Neuronal stem cell (in vitro differentiated cells): Measurements from ENCODE around the gene PLXNA1.

Source experiments
- DNase-seq: peaks from one replicate; pipeline ENCODE4 v3.0.0-alpha.2; 2013; ENCODE audit warnings: low spot score
- H2AFZ ChIP-seq: one replicate; pipeline ENCODE4 v1.6.1; 2013; ENCODE audit warnings: mild to moderate bottlenecking, low read length, inconsistent platforms
- H2AK5ac ChIP-seq: 2 replicates; pipeline ENCODE4 v1.6.1; 2013; ENCODE audit warnings: low read depth, mild to moderate bottlenecking, inconsistent platforms, low read length, moderate library complexity, mixed read lengths
- H2BK120ac ChIP-seq: 2 replicates; pipeline ENCODE4 v1.6.1; 2013; ENCODE audit warnings: low read depth, mild to moderate bottlenecking, inconsistent platforms, low read length, moderate library complexity, mixed read lengths
- H2BK12ac ChIP-seq: one replicate; pipeline ENCODE4 v1.6.1; 2013; ENCODE audit warnings: low read length, inconsistent platforms
- H2BK15ac ChIP-seq: 2 replicates; pipeline ENCODE4 v1.6.1; 2013; ENCODE audit warnings: mild to moderate bottlenecking, low read length, inconsistent platforms, mixed read lengths
- H2BK5ac ChIP-seq: one replicate; pipeline ENCODE4 v1.6.1; 2013; ENCODE audit warnings: inconsistent platforms, mild to moderate bottlenecking, low read length, moderate library complexity
- H3K14ac ChIP-seq: one replicate; pipeline ENCODE4 v1.6.1; 2013; ENCODE audit warnings: low read length, inconsistent platforms
- H3K18ac ChIP-seq: 2 replicates; pipeline ENCODE4 v1.6.1; 2013; ENCODE audit warnings: low read length, inconsistent platforms
- H3K23ac ChIP-seq: 2 replicates; pipeline ENCODE4 v1.6.1; 2013; ENCODE audit warnings: low read depth, mild to moderate bottlenecking, mixed read lengths, low read length, inconsistent platforms; ENCODE audit not compliant: poor library complexity
- H3K27ac ChIP-seq: replicated peaks from 3 replicates; pipeline ENCODE4 v1.5.1; 2013; ENCODE audit warnings: low read length, inconsistent platforms
- H3K27me3 ChIP-seq, 3 experiments: 2 replicates each; pipeline ENCODE4 v1.6.1; 2013; ENCODE audit warnings: low read length in 3 of 3, mild to moderate bottlenecking in 2 of 3, inconsistent platforms in 1 of 3, low read depth in 1 of 3, mixed read lengths in 1 of 3, moderate library complexity in 1 of 3; ENCODE audit not compliant: control insufficient read depth in 3 of 3, insufficient read depth in 3 of 3
- H3K36me3 ChIP-seq, 2 donors: replicated peaks in 1 of 2; 2 replicates each; pipeline ENCODE4 v1.6.1; 2013; ENCODE audit warnings: low read length in 2 of 2; ENCODE audit not compliant: control insufficient read depth in 2 of 2, insufficient read depth in 2 of 2
- H3K4ac ChIP-seq: 2 replicates; pipeline ENCODE4 v1.6.1; 2013; ENCODE audit warnings: inconsistent platforms, mild to moderate bottlenecking, low read length, moderate library complexity
- H3K4me1 ChIP-seq, 2 donors: 1 replicate in 1 of 2; 2 replicates in 1 of 2; pipeline ENCODE4 v1.6.1; 2013; ENCODE audit warnings: low read length in 2 of 2, low read depth in 1 of 2; ENCODE audit not compliant: control insufficient read depth in 2 of 2, insufficient read depth in 1 of 2
- H3K4me2 ChIP-seq: one replicate; pipeline ENCODE4 v1.6.1; 2013; ENCODE audit warnings: mild to moderate bottlenecking, low read length, inconsistent platforms; ENCODE audit not compliant: insufficient read depth, poor library complexity, severe bottlenecking
- H3K4me3 ChIP-seq, 2 donors: 2 replicates each; pipeline ENCODE4 v1.5.1; 2013; ENCODE audit warnings: low read length in 2 of 2, mild to moderate bottlenecking in 2 of 2, inconsistent platforms in 1 of 2, moderate library complexity in 1 of 2
- H3K79me1 ChIP-seq: one replicate; pipeline ENCODE4 v1.6.1; 2013; ENCODE audit warnings: low read depth, mild to moderate bottlenecking, inconsistent platforms, low read length, moderate library complexity
- H3K9ac ChIP-seq: one replicate; pipeline ENCODE4 v1.6.1; 2013; ENCODE audit warnings: mild to moderate bottlenecking, low read depth, low read length, inconsistent platforms; ENCODE audit not compliant: poor library complexity
- H3K9me3 ChIP-seq, 2 donors: replicated peaks in 1 of 2; 2 replicates each; pipeline versions ENCODE3 to v1.6.1; 2013; ENCODE audit warnings: low read length in 2 of 2, mild to moderate bottlenecking in 2 of 2, inconsistent platforms in 1 of 2, low read depth in 1 of 2, mixed read lengths in 1 of 2, moderate library complexity in 1 of 2; ENCODE audit not compliant: control insufficient read depth in 2 of 2, insufficient read depth in 1 of 2
- H4K8ac ChIP-seq: one replicate; pipeline ENCODE4 v1.6.1; 2013; ENCODE audit warnings: low read depth, mild to moderate bottlenecking, inconsistent platforms, low read length, moderate library complexity
- H4K91ac ChIP-seq: one replicate; pipeline ENCODE4 v1.6.1; 2013; ENCODE audit warnings: low read length, low read depth, mild to moderate bottlenecking, inconsistent platforms; ENCODE audit not compliant: poor library complexity
- WGBS, 2 donors: extraction: QIAGEN DNeasy Blood & Tissue Kit; methylation state at CpG; one replicate each; pipeline ENCODE4 v1.1.7; 2013; ENCODE audit warnings: missing lambda C conversion rate in 2 of 2, mixed read lengths in 1 of 2; ENCODE audit not compliant: insufficient read length in 2 of 2, insufficient replicate concordance in 1 of 2; ENCODE audit errors: extremely low coverage in 2 of 2; 5-methylcytosine and 5-hydroxymethylcytosine counted together

Gene PLXNA1

GRCh38 chr3:126997455-126998038 is 14.6 kb downstream of the PLXNA1 start:
- no peak overlapping the region for H4K8ac ChIP-seq
- H3K4me2 ChIP-seq, result no peak overlapping the region
- H2BK120ac ChIP-seq, result no peak overlapping the region
- no peak for DNase-seq
- no peaks in the 10 kb centered on the region for H3K27me3 ChIP-seq
- H3K18ac ChIP-seq, result peak overlapping the region; percentile 27
- peak overlapping the region; percentile 51 for H3K9ac ChIP-seq
- peaks cover 12 to 24% of the 10 kb centered on the region in 2 donors for H3K4me1 ChIP-seq
- no peak overlapping the region for H3K4ac ChIP-seq
- no peak overlapping the region for H2AK5ac ChIP-seq
- no peak overlapping the region for H4K91ac ChIP-seq
- H3K4me3 ChIP-seq, result no peak overlapping the region
- WGBS, 2 donors, result no CpG with 5 or more reads among the region's 19 CpGs
- H2BK12ac ChIP-seq, result no peak overlapping the region
- H3K9me3 ChIP-seq, result no peaks in the 10 kb centered on the region
- no peak overlapping the region for H2BK5ac ChIP-seq
- peaks cover 66% of the 10 kb centered on the region for H3K79me1 ChIP-seq
- H3K36me3 ChIP-seq, result peaks cover 33 to 56% of the 10 kb centered on the region in 2 donors
- no peak overlapping the region for H2AFZ ChIP-seq
- H3K27ac ChIP-seq, result no peak overlapping the region
- no peak overlapping the region for H3K14ac ChIP-seq
- no peak overlapping the region for H2BK15ac ChIP-seq
- H3K23ac ChIP-seq, result peak overlapping the region; percentile 29

- H3K14ac ChIP-seq, result peak overlapping the region; percentile 75
- no peak overlapping the region for H4K91ac ChIP-seq
- no peak overlapping the region for H2BK15ac ChIP-seq
- H3K4me3 ChIP-seq, result peak overlapping the region in 1 of 2 donors; percentile 7
- no peak overlapping the region for H2BK12ac ChIP-seq
- H2BK120ac ChIP-seq, result no peak overlapping the region
- peaks cover 27 to 53% of the 10 kb centered on the region in 2 donors for H3K36me3 ChIP-seq
- H3K27me3 ChIP-seq, result no peaks in the 10 kb centered on the region
- no peaks in the 10 kb centered on the region for H3K9me3 ChIP-seq
- H3K18ac ChIP-seq, result peak overlapping the region; percentile 72
- peak overlapping the region; percentile 9 for H4K8ac ChIP-seq
- DNase-seq, result no peak
- WGBS, 2 donors, result no CpG with 5 or more reads among the region's 4 CpGs
- no peak overlapping the region for H3K27ac ChIP-seq
- peaks cover 65% of the 10 kb centered on the region for H3K79me1 ChIP-seq
- peak overlapping the region; percentile 50 for H3K9ac ChIP-seq
- no peak overlapping the region for H3K4ac ChIP-seq
- peaks cover 13 to 29% of the 10 kb centered on the region in 2 donors for H3K4me1 ChIP-seq
- no peak overlapping the region for H3K4me2 ChIP-seq
- H2BK5ac ChIP-seq, result no peak overlapping the region
- H2AK5ac ChIP-seq, result peak overlapping the region; percentile 52
- no peak overlapping the region for H2AFZ ChIP-seq
- H3K23ac ChIP-seq, result peak overlapping the region; percentile 8
These were observed 15.4 kb downstream of the PLXNA1 start for GRCh38 chr3:126998320-126998719.

- no peaks in the 10 kb centered on the region for H3K9me3 ChIP-seq
- no peak overlapping the region for H2BK12ac ChIP-seq
- H3K27ac ChIP-seq, result no peak overlapping the region
- H3K18ac ChIP-seq, result no peak overlapping the region
- peaks cover 65% of the 10 kb centered on the region for H3K79me1 ChIP-seq
- peaks cover 31 to 53% of the 10 kb centered on the region in 2 donors for H3K36me3 ChIP-seq
- no peak overlapping the region for H3K4me2 ChIP-seq
- no peak overlapping the region for H2BK15ac ChIP-seq
- no peaks in the 10 kb centered on the region for H3K27me3 ChIP-seq
- no peak overlapping the region for H3K4ac ChIP-seq
- H3K4me3 ChIP-seq, result no peak overlapping the region
- DNase-seq, result no peak
- H3K14ac ChIP-seq, result no peak overlapping the region
- WGBS, 2 donors, result no CpG with 5 or more reads among the region's 3 CpGs
- H2AFZ ChIP-seq, result no peak overlapping the region
- H2BK120ac ChIP-seq, result no peak overlapping the region
- H2BK5ac ChIP-seq, result no peak overlapping the region
- H3K23ac ChIP-seq, result peak overlapping the region; percentile 8
- H4K91ac ChIP-seq, result no peak overlapping the region
- peak overlapping the region; percentile 50 for H3K9ac ChIP-seq
- H2AK5ac ChIP-seq, result peak overlapping the region; percentile 52
- H4K8ac ChIP-seq, result no peak overlapping the region
- H3K4me1 ChIP-seq, result peaks cover 14 to 33% of the 10 kb centered on the region in 2 donors
These were observed 15.8 kb downstream of the PLXNA1 start for GRCh38 chr3:126998728-126999127.

- Histone ChIP-seq H3K4me3 (no peak overlapping the region), H4K91ac (no peak overlapping the region), H3K4me2 (no peak overlapping the region), H3K23ac (peak overlapping the region; percentile 95), H2BK15ac (no peak overlapping the region), H2AK5ac (peak overlapping the region; percentile 83), H2BK120ac (no peak overlapping the region), H3K18ac (peak overlapping the region; percentile 48), H3K14ac (peak overlapping the region; percentile 89), H3K79me1 (peaks cover 62% of the 10 kb centered on the region), H3K4me1 (peaks cover 21 to 38% of the 10 kb centered on the region in 2 donors), H2BK5ac (peak overlapping the region; percentile 39), H3K4ac (no peak overlapping the region), H4K8ac (no peak overlapping the region), H3K27ac (no peak overlapping the region), H3K9ac (no peak overlapping the region), H3K36me3 (peaks cover 28 to 54% of the 10 kb centered on the region in 2 donors), H3K27me3 (no peaks in the 10 kb centered on the region), H2AFZ (no peak overlapping the region), H3K9me3 (no peaks in the 10 kb centered on the region), H2BK12ac (no peak overlapping the region)
- DNase-seq, result no peak
- WGBS, 2 donors, result no CpG with 5 or more reads among the region's 15 CpGs
These were observed 16.5 kb downstream of the PLXNA1 start for GRCh38 chr3:126999383-126999782.
